Neural cell (in vitro differentiated cells): ENCODE data around the gene CLDN14. TPM values are rescaled to one million over a fixed set of nuclear protein-coding genes. Genes with fewer than 3 reads are reported as not detected.

Source experiments
- H2AFZ ChIP-seq: fragments of 200-600, 300-800 bp; sonication (generic), shearing (Covaris generic); 2 replicates; pipeline ENCODE4 v1.6.0; 2014; ENCODE audit warnings: low read depth, mild to moderate bottlenecking, antibody characterized with exemption, low read length, moderate library complexity
- H3F3A ChIP-seq: fragments of 200-600 bp; shearing (Covaris generic); 2 replicates; pipeline ENCODE4 v1.6.1; 2016; ENCODE audit warnings: mild to moderate bottlenecking, moderate library complexity, mixed read lengths, antibody characterized with exemption, low read length; ENCODE audit not compliant: insufficient read depth, poor library complexity, severe bottlenecking
- H3K27ac ChIP-seq: fragments of 200-600, 300-800 bp; sonication (generic), shearing (Covaris generic); 2 replicates; pipeline ENCODE4 v1.5.1; 2014; ENCODE audit warnings: mild to moderate bottlenecking, low read length, moderate library complexity
- H3K27me3 ChIP-seq: fragments of 300-800, 200-600 bp; sonication (generic), shearing (Covaris generic); 2 replicates; pipeline ENCODE4 v1.6.0; 2014; ENCODE audit warnings: mild to moderate bottlenecking, low read depth, low read length, moderate library complexity; ENCODE audit not compliant: insufficient read depth
- H3K36me3 ChIP-seq: fragments of 300-800, 200-600 bp; sonication (generic), shearing (Covaris generic); 2 replicates; pipeline ENCODE4 v1.5.1; 2014; ENCODE audit warnings: mild to moderate bottlenecking, antibody characterized with exemption, low read length, moderate library complexity; ENCODE audit not compliant: insufficient read depth
- H3K4me2 ChIP-seq: fragments of 300-800, 200-600 bp; sonication (generic), shearing (Covaris generic); 2 replicates; pipeline ENCODE4 v1.6.0; 2014; ENCODE audit warnings: mild to moderate bottlenecking, low read length
- H3K4me3 ChIP-seq: fragments of 300-800, 200-600 bp; sonication (generic), shearing (Covaris generic); 2 replicates; pipeline ENCODE4 v1.5.1; 2014; ENCODE audit warnings: mild to moderate bottlenecking, low read length, moderate library complexity
- H3K79me2 ChIP-seq: fragments of 200-600 bp; shearing (Covaris generic); replicated peaks from 2 replicates; pipeline ENCODE4 v1.6.0; 2014; ENCODE audit warnings: mild to moderate bottlenecking, low read length, moderate library complexity; ENCODE audit not compliant: insufficient read depth
- H3K9ac ChIP-seq: fragments of 300-800, 200-600 bp; sonication (generic), shearing (Covaris generic); 2 replicates; pipeline ENCODE4 v1.6.1; 2016; ENCODE audit warnings: mild to moderate bottlenecking, low read length, mixed read lengths
- H3K9me2 ChIP-seq: fragments of 200-600 bp; shearing (Covaris generic); 2 replicates; pipeline ENCODE4 v1.6.1; 2016; ENCODE audit warnings: mild to moderate bottlenecking, low read length, mixed read lengths; ENCODE audit not compliant: insufficient read depth
- H3K9me3 ChIP-seq: fragments of 200-600, 300-800 bp; sonication (generic), shearing (Covaris generic); 2 replicates; pipeline ENCODE4 v1.6.1; 2016; ENCODE audit warnings: mild to moderate bottlenecking, mixed run types, low read length, moderate library complexity, mixed read lengths
- H4K20me1 ChIP-seq: fragments of 200-600 bp; shearing (Covaris generic); 2 replicates; pipeline ENCODE4 v1.6.1; 2016; ENCODE audit warnings: mild to moderate bottlenecking, mixed run types; ENCODE audit not compliant: insufficient read depth
- EP300 ChIP-seq: fragments of 450-650 bp; conservative IDR thresholded peaks from 2 replicates; pipeline ENCODE4 v1.6.1; 2014; ENCODE audit warnings: antibody characterized with exemption, mild to moderate bottlenecking, moderate library complexity; ENCODE audit not compliant: poor library complexity, severe bottlenecking
- EZH2 ChIP-seq: fragments of 200-600, 300-800 bp; shearing (Covaris generic), sonication (generic); IDR thresholded peaks from 2 replicates; pipeline ENCODE4 v1.6.1; 2014; ENCODE audit warnings: antibody characterized with exemption, low read length, borderline replicate concordance, mild to moderate bottlenecking; ENCODE audit not compliant: insufficient read depth, poor library complexity, severe bottlenecking
- MXI1 ChIP-seq: fragments of 450-650 bp; conservative IDR thresholded peaks from 2 replicates; pipeline ENCODE4 v1.6.1; 2014; ENCODE audit warnings: antibody characterized with exemption, mild to moderate bottlenecking; ENCODE audit not compliant: poor library complexity, severe bottlenecking
- POLR2AphosphoS5 ChIP-seq: IDR thresholded peaks from 2 replicates; pipeline ENCODE4 v1.6.1; 2012
- RAD21 ChIP-seq: fragments of 450-650 bp; conservative IDR thresholded peaks from 2 replicates; pipeline ENCODE4 v1.6.1; 2014; ENCODE audit warnings: antibody characterized with exemption, mild to moderate bottlenecking, moderate library complexity
- SMC3 ChIP-seq: fragments of 450-650 bp; conservative IDR thresholded peaks from 2 replicates; pipeline ENCODE4 v1.6.1; 2014; ENCODE audit warnings: antibody characterized with exemption, mild to moderate bottlenecking, moderate library complexity; ENCODE audit not compliant: poor library complexity
- TAF1 ChIP-seq: IDR thresholded peaks from 2 replicates; pipeline ENCODE4 v1.6.1; 2012; ENCODE audit warnings: low read depth
- polyA plus RNA-seq: library from polyadenylated mRNA; depleted of rRNA; stranded (reverse); fragments of >200 nt; gene quantifications from 2 replicates; pipeline ENCODE4 v1.2.3, GENCODE V29; 2014
- TF ChIP-seq, protein P1 (sequence below): fragments of 450-650 bp; IDR thresholded peaks from 2 replicates; pipeline ENCODE4 v1.5.1; 2014; ENCODE audit warnings: antibody characterized with exemption, mild to moderate bottlenecking, moderate library complexity; ENCODE audit not compliant: poor library complexity, severe bottlenecking
- TF ChIP-seq, protein P2 (sequence below): IDR thresholded peaks from 2 replicates; pipeline ENCODE4 v1.6.1; 2012; ENCODE audit warnings: borderline replicate concordance

The CLDN14 gene
- polyA plus RNA-seq, 1 donor from 2014 or later, result not detected

DNA sequence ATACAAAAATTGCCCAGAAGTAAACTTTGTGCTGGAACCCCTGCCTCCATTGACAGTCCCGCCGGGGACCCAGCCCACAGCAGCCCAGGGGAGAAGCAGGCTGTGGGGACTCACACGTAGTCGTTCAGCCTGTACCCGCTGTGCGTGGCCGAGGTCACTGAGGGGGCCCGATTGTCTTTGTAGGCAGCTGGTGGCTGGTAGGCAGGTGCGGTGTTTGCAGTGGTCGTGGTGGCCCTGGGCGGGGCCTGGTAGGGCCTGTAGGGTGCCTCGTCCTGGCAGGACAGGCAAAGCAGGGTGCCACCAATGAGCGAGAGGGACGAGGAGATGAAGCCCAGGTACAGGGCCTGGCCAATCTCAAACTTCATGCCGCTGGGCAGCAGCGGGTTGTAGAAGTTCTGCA is 19.1 kb downstream of the CLDN14 start:
- H4K20me1 ChIP-seq, result no peaks in the 10 kb centered on the region
- no peak overlapping the region for H3K9ac ChIP-seq
- H3K9me3 ChIP-seq, result no peaks in the 10 kb centered on the region
- no peak overlapping the region for H3K4me3 ChIP-seq
- H3K79me2 ChIP-seq, result no peaks in the 10 kb centered on the region
- no peaks in the 10 kb centered on the region for H3K9me2 ChIP-seq
- no peaks in the 10 kb centered on the region for H3F3A ChIP-seq
- no peaks in the 10 kb centered on the region for H3K36me3 ChIP-seq
- H3K4me2 ChIP-seq, result no peak overlapping the region
- H3K27me3 ChIP-seq, result no peaks in the 10 kb centered on the region
- H3K27ac ChIP-seq, result no peak overlapping the region
- no peak overlapping the region for H2AFZ ChIP-seq
- TF ChIP-seq, protein P1, sequence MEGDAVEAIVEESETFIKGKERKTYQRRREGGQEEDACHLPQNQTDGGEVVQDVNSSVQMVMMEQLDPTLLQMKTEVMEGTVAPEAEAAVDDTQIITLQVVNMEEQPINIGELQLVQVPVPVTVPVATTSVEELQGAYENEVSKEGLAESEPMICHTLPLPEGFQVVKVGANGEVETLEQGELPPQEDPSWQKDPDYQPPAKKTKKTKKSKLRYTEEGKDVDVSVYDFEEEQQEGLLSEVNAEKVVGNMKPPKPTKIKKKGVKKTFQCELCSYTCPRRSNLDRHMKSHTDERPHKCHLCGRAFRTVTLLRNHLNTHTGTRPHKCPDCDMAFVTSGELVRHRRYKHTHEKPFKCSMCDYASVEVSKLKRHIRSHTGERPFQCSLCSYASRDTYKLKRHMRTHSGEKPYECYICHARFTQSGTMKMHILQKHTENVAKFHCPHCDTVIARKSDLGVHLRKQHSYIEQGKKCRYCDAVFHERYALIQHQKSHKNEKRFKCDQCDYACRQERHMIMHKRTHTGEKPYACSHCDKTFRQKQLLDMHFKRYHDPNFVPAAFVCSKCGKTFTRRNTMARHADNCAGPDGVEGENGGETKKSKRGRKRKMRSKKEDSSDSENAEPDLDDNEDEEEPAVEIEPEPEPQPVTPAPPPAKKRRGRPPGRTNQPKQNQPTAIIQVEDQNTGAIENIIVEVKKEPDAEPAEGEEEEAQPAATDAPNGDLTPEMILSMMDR, result no peak
- TF ChIP-seq SMC3 (no peak), POLR2AphosphoS5 (no peak), RAD21 (no peak)
- TF ChIP-seq, protein P2, sequence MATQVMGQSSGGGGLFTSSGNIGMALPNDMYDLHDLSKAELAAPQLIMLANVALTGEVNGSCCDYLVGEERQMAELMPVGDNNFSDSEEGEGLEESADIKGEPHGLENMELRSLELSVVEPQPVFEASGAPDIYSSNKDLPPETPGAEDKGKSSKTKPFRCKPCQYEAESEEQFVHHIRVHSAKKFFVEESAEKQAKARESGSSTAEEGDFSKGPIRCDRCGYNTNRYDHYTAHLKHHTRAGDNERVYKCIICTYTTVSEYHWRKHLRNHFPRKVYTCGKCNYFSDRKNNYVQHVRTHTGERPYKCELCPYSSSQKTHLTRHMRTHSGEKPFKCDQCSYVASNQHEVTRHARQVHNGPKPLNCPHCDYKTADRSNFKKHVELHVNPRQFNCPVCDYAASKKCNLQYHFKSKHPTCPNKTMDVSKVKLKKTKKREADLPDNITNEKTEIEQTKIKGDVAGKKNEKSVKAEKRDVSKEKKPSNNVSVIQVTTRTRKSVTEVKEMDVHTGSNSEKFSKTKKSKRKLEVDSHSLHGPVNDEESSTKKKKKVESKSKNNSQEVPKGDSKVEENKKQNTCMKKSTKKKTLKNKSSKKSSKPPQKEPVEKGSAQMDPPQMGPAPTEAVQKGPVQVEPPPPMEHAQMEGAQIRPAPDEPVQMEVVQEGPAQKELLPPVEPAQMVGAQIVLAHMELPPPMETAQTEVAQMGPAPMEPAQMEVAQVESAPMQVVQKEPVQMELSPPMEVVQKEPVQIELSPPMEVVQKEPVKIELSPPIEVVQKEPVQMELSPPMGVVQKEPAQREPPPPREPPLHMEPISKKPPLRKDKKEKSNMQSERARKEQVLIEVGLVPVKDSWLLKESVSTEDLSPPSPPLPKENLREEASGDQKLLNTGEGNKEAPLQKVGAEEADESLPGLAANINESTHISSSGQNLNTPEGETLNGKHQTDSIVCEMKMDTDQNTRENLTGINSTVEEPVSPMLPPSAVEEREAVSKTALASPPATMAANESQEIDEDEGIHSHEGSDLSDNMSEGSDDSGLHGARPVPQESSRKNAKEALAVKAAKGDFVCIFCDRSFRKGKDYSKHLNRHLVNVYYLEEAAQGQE, result no peak

DNA sequence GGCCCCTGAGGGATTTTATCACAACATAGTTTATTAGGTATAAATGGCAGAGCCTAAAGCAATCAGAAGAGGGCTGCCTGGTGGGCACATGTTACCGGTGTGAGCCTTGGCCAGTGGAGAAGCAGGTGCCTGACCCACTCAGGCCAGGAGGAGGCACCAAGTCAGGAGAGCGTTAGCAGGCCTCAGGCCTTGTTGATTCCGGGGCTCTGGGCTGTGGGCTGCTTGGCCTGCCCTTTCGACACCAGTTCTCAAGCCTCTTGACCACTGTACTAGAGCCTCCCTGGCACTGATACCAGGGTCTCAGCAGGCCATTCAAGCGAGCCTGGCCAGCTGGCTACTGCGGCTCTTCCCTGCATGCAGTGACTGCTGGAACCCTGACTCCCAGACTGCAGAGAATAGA is 20.8 kb downstream of the CLDN14 start:
- no peaks in the 10 kb centered on the region for H3K9me2 ChIP-seq
- TF ChIP-seq, protein P2, result no peak
- TF ChIP-seq, protein P1, result no peak
- no peak for TF ChIP-seq POLR2AphosphoS5
- TF ChIP-seq MXI1, result no peak
- no peak for TF ChIP-seq TAF1
- no peak for TF ChIP-seq RAD21
- no peak for TF ChIP-seq EZH2
- no peak for TF ChIP-seq SMC3
- no peak for TF ChIP-seq EP300
- no peaks in the 10 kb centered on the region for H3K27me3 ChIP-seq
- no peaks in the 10 kb centered on the region for H3K36me3 ChIP-seq
- H3K4me3 ChIP-seq, result no peak overlapping the region
- H3K9ac ChIP-seq, result no peak overlapping the region
- no peaks in the 10 kb centered on the region for H3F3A ChIP-seq
- no peaks in the 10 kb centered on the region for H4K20me1 ChIP-seq
- no peak overlapping the region for H3K4me2 ChIP-seq
- H2AFZ ChIP-seq, result no peak overlapping the region
- no peaks in the 10 kb centered on the region for H3K9me3 ChIP-seq
- H3K27ac ChIP-seq, result no peak overlapping the region
- no peaks in the 10 kb centered on the region for H3K79me2 ChIP-seq
